Stimulated activated naive CD4-positive, alpha-beta T cell (primary cell): ENCODE results near the gene RARA.

Source experiments
- DNase-seq, 6 experiments: peaks; one replicate each; lab custom pipeline; 2025; lab: John Stamatoyannopoulos, UW

The RARA gene

GRCh38 chr17:40345161-40345993 is 36.4 kb downstream of the RARA start:
- peak; percentile 16 to 52 (median 35) for DNase-seq

- DNase-seq: no peak
Observed at GRCh38 chr17:40345994-40346764, 37.2 kb downstream of the RARA start.

GRCh38 chr17:40346765-40347158 is 37.8 kb downstream of the RARA start:
- DNase-seq: no peak

- DNase-seq: no peak
Observed at GRCh38 chr17:40347319-40348135, 38.5 kb downstream of the RARA start.

- no peak for DNase-seq
Observed at GRCh38 chr17:40348136-40348504, 39.1 kb downstream of the RARA start.

GRCh38 chr17:40348562-40349476 is 39.8 kb downstream of the RARA start:
- DNase-seq: no peak

GRCh38 chr17:40349477-40349894 is 40.5 kb downstream of the RARA start:
- DNase-seq: no peak

- DNase-seq: no peak
Observed at GRCh38 chr17:40349895-40350688, 41.1 kb downstream of the RARA start.

GRCh38 chr17:40350689-40351358 is 41.8 kb downstream of the RARA start:
- no peak for DNase-seq

- DNase-seq: no peak
Observed at GRCh38 chr17:40351359-40352236, 42.6 kb downstream of the RARA start.

GRCh38 chr17:40352237-40352778 is 43.3 kb downstream of the RARA start:
- DNase-seq: no peak

GRCh38 chr17:40352779-40353394 is 43.9 kb downstream of the RARA start:
- no peak for DNase-seq

GRCh38 chr17:40354221-40355122 is 45.5 kb downstream of the RARA start:
- DNase-seq: no peak

GRCh38 chr17:40355123-40355803 is 46.3 kb downstream of the RARA start:
- peak; percentile 50 to 85 (median 76) for DNase-seq

GRCh38 chr17:40355804-40356758 is 47.1 kb downstream of the RARA start:
- DNase-seq: no peak
